Inflammatory macrophage treated with lipopolysaccharide for 4 hours (primary cell): ENCODE data around the gene SETD7.

Experiments used
- DNase-seq: peaks from one replicate; pipeline ENCODE4 v3.0.0-alpha.2; 2020

Gene SETD7

DNA sequence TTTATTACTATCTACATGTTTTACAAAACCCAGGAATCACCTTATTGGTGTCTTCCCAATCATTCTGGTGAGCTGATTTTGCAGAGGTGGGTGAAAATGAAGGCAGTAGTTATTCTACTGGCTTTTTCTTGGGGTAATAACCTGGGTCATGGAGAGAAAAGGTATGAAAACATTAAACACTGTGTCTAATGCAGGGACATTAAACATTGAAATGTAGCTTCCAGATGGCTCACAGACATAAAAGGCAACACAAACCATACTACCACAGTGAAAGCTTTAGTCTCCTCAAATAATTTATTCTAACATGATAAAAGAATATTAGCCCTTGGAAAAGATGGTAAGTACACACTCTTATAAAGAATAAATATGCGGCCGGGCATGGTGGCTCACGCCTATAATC lies 8.0 kb downstream of the SETD7 start:
- DNase-seq: no peak

DNA sequence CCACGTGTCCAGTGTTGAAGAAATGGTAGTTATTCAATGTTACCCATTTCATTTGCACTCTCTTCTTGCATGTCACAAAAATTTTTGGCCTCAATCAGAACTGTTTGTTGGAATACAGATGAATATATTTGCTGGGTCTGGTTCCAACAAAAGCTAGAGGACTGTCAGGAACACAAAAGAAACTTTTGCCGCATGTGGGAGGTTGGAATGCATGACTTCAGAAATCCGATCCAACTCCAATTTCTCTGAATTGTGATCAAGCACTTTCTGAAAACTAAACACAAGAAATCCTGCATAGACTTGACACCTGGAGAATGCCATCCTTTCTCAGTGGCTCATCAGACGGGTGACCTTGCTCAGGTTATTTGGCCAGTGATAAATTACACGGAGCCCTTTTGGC lies 15.4 kb downstream of the SETD7 start:
- DNase-seq: no peak

GRCh38 chr4:139540161-139540560 lies 15.9 kb downstream of the SETD7 start:
- DNase-seq: no peak

GRCh38 chr4:139537292-139537691 lies 18.7 kb downstream of the SETD7 start:
- DNase-seq: no peak

GRCh38 chr4:139535871-139536234 lies 20.2 kb downstream of the SETD7 start:
- DNase-seq: no peak

- no peak for DNase-seq
These were observed 20.7 kb downstream of the SETD7 start for GRCh38 chr4:139535228-139535870.

DNA sequence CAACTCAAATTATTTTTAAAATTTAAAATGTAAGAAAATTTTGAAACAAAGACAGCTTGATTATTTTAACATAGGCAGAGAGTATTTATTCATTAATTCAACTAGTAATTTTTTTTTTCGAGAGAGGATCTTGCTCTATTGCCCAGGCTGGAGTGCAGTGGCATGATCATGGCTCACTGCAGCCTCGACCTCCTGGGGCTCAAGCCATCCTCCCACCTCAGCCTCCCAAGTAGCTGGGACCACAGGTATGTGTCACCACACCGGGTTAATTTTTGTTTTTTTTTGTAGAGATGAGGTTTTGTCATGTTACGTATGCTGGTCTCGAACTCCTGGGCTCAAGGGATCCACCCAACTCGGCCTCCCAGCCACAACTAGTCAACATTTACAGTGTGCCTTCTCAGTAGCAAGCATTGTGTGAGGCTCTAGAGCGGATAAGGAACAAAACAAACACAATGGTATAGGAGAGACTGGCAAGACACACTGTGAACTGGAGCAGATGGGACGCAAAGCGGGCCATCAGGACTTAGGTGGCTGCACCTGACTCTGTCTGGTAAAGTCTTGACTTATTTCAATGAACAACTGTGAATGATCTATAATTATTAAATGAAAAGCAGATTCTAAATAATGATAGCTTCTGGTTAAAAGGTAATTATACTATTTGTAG lies 21.6 kb downstream of the SETD7 start:
- DNase-seq: no peak

DNA sequence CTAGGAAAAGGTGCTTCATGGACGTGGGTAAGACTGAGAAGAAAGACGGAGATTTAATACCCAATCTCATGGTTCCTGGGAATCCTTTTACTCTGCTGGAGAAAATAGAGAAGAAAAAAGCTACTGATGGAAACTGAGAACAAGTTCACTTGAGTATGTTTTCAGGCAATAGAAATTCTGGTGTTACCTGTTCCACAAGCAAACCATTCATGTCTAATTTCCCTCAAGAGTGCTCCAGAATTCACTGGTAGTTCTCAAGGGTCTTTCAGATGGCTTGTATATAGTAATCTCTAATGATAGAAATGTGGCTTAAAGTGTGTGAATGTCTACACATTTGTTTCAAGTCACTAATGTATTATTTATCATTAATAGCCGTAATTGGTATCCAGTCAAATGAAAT lies 22.5 kb downstream of the SETD7 start:
- no peak for DNase-seq

DNA sequence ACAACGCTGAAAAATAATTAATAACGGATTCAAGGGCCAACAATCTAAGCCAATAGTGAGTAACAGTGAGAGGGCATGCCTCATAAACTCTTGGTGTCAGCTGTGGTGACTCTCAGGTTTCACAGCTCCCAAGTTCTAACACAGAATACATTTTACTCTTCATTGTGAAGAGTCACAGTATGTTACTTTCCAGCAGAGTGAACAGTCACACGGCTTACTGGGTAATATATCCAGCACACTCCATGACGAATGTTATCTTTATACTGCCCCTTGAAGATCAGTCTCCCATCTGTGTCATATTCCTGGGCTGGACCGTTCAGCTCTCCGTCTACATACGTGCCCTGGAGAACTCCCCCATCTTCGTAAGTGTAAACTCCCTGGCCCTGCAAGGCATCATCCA lies 23.1 kb downstream of the SETD7 start:
- DNase-seq: no peak

DNA sequence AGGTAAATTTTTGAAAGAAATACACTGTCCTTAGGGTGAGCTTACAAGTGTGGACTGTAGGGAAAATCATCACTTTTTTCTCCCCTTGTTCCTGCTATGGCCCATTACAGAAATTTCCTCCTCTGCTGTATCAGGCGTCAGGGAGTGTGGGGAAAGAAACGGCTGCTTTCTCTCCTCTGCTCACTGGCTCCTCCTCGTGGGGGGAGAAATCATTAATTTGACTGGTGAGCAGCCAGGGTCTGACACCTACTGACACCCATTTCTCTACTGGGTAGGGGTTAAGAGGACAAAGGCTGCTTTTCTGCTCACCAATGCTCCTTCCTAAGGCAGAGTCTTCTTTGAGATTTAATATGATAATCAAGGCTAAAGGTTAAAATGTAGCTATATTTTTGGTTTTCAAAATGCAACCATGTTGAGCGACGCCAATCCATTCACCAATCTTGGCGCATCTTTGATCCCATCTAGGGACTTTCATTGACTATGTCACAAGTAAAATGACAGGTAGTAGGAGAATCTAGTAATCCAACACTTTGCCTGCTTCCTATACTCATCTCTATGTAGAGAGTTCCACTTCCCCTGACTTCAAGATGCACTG lies 25.1 kb downstream of the SETD7 start:
- DNase-seq: peak; percentile 45

DNA sequence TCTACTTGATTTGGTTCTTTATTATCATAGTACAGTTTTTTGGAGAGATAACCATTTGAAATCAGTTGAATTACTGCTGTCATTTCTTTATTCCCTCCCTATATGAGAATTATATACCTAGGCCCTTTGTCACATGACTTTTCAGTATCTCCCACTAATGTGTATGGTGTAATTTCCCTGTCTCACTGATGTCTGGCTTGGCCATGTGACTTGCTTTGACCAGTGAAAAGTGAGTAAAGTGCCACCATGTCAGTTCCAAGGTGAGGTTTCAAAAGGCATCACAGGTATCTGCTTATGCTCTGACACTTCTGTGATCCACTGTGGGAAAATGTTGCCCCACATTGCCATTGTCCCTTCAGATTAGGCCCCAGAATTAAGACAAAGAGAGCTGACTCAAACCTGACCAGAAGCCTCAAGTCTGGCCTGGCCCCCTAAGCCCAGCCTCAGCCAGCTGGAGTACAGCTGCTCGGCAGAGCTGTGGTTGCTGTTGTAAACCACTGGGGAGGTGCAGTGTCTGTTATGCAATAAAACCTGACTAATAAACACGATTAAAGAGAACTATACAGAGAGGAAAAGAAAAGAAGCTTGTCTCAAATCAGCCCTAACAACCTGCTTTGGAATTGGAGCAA lies 27.5 kb downstream of the SETD7 start:
- DNase-seq: peak; percentile 27

DNA sequence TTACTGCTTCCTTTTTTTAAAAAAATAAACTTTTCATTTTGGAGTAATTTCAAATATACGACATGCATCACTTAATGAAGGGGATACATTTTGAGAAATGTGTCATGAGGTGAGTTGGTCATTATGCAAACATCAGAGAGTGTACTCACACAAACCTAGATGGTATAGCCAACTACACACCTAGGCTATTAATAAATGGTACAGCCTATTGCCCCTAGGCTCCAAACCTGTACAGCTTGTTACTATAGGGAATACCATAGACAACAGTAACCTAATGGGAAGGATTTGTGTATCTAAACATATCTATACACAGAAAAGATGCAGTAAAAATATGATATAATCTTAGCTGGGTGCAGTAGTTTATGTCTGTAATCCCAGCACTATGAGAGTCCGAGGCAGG lies 29.1 kb downstream of the SETD7 start:
- DNase-seq: no peak

DNA sequence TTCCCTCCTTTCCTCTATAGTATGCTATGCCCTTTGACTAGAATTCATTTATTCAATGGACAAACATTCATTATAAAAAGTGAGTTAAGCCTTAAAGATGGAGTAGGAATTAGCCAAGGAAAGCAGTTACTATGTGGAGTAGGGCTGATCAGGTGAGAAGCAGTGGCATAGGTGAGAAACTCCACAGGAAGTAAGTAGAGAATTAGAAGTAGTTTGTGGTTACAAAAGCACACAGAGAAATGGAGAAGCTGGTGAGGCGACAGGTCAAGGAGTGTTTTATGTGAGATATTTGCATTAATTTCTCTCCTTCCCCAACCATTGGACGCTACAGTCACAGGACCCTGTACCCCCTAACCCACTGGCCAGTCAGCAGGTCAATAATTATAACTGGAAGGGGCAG lies 30.6 kb downstream of the SETD7 start:
- no peak for DNase-seq

GRCh38 chr4:139524062-139524631 lies 31.9 kb downstream of the SETD7 start:
- DNase-seq: no peak

DNA sequence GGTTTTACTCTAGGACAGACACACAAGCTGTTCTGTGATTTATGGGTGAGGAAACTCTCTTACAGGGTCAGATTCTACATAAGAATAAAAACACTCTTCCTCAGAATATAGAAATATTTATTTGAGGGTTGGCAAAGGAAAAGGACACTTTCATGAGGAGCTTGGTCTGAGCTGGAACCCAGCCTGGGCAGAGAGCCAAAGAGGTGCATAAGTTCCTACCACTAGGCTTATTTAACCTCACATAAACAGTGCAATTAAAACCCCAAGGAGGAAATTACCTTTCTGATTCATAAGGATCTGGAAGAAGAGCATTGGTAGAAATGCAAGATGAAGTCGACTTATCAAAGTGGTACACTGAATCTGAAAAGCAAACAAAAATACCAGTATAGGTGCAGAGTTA lies 32.9 kb downstream of the SETD7 start:
- DNase-seq: no peak

DNA sequence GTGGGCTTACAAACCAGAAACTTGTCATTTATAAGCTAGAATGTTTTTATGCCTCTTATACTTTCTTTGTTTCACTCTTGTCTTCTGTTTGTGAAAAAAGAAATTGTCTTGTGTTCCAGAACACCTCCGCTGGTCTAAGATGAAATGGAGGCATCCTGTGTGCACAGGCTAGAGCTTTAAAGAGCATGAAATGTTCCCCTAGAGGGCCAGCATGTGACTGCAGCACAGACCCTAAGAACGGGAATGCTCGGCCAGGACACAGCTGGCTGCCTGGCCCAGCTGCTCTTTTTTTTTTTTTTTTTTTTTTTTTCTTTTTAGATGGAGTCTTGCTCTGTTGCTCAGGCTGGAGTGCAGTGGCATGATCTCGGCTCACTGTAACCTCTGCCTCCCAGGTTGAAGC lies 33.6 kb downstream of the SETD7 start:
- DNase-seq: no peak

DNA sequence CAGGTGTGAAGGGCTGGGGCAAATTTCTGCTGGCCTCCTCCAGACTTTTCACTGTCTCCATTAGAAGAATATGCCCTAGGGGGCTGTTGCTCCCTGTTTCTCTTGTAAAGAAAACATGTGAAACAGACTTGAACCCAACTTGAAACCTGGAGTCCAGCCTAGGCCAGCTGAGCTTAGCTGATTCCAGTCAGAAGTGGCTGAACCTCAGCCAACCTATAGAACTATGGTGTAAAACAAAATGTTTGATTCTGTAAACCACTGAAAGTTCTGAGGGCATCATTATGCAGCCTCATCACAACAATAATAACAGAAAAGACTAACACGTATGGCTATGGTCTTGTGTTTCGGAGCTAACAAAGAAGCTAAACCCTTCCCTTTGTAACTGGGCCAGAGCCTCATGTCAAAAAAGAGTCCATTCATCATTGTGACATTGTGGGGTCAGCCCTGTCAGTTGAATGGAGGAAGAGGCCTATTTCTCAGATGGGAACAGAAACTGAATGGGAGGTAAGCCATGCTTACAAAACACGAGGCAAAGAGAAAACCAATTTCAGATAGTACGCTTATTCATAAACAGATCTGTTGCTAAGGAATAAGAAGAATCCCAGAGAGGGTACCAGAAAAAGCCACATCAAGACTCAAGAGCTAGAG lies 34.1 kb downstream of the SETD7 start:
- DNase-seq: peak; percentile 71

DNA sequence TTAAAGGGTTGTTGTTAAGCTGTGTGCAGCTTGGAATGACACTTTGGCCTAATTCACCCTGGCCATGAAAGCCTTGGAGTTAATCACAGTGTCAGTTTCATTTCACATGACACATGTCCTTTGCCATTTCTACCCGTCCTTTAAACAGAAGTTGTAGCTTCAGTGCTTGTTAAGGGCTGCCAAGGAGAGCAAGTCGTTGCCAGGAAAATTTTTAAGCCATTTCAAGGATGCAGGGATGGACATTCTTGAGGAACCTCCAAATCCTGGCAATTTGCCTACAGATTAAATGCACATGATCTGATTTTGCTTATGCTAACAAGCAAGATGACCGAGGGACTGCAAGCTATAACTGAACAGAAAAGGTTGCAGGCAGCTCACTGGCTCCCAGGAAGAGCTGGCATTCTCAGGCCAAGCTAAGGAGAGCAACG lies 40.5 kb downstream of the SETD7 start:
- no peak for DNase-seq

GRCh38 chr4:139514382-139515059 lies 41.5 kb downstream of the SETD7 start:
- no peak for DNase-seq

GRCh38 chr4:139511320-139511719 lies 44.7 kb downstream of the SETD7 start:
- no peak for DNase-seq

DNA sequence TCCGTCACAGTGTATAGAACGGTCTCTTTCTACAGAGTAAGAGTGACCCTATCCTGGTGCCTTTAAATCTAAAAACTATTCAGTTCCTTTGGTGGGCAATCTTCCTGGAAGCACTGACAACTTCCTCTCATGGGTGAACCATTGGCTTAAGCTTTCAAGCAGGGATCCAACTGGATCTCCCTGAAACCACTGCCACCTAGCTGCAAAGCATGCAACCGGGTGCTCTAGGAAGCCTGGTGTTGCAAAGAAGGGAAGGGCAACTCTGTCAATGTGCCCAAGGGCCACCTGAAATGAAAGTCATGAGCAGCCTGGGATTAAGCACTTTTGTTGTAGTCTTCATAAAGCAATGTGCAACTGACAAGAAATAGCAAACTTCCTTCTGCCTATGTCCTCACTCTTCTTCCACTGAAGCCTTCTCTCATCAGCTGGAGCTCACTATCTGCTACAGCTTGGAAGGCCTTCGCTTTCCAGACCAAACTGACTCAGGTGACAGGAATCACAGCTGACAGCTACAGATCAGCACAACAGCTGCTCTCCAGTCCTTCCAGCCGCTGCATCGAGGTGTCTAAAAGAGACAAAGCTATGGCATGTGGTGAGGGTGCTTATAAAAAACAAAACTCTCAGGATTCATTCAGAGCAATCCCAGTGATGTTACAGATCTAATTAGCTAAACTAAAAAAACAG lies 46.1 kb downstream of the SETD7 start:
- no peak for DNase-seq
